Ascending aorta (tissue), 2 donors: Measurements from ENCODE around the gene ZNF420. TPM values are rescaled to one million over a fixed set of nuclear protein-coding genes. Genes with fewer than 3 reads are reported as not detected.

Experiments
- DNase-seq, 2 donors: peaks; one replicate each; pipeline ENCODE4 v3.0.0-alpha.2; 2019; ENCODE audit warnings: low spot score in 2 of 2
- H3K27ac ChIP-seq, 2 donors: fragments of 200-600 bp; sonication (generic); one replicate each; pipeline ENCODE4 v1.5.1; 2016 to 2017; ENCODE audit warnings: mild to moderate bottlenecking in 1 of 2
- H3K27me3 ChIP-seq: fragments of 200-600 bp; sonication (generic); one replicate; pipeline ENCODE4 v1.5.1; 2017
- H3K36me3 ChIP-seq, 2 donors: fragments of 200-600 bp; sonication (generic); one replicate each; pipeline ENCODE4 v1.5.1; 2016
- H3K4me1 ChIP-seq, 2 donors: fragments of 200-600 bp; sonication (generic); one replicate each; pipeline ENCODE4 v1.5.1; 2016 to 2017; ENCODE audit warnings: mild to moderate bottlenecking in 1 of 2
- H3K4me3 ChIP-seq, 2 donors: fragments of 200-600 bp; sonication (generic); one replicate each; pipeline ENCODE4 v1.5.1; 2016 to 2017; ENCODE audit warnings: mild to moderate bottlenecking in 1 of 2
- H3K9me3 ChIP-seq, 2 donors: fragments of 200-600 bp; sonication (generic); one replicate each; pipeline ENCODE4 v1.5.1; 2016
- intact Hi-C: fragments of 100-400 bp; cut with DNase I; formaldehyde crosslinking; loops from one replicate; pipeline ENCODE4 v1.15.1; 2023
- total RNA-seq: library from RNA; depleted of rRNA; stranded (reverse); fragments of >200 nt; gene quantifications from one replicate; pipeline ENCODE4 v1.1.0, GENCODE V29; 2016
- TF ChIP-seq, protein P1 (sequence below), 3 experiments: fragments of 200-600 bp in 2 of 3; fragments of 450-650 bp in 1 of 3; sonication (generic) in 2 of 3; IDR thresholded peaks; one replicate each; pipeline ENCODE4 v1.5.1; 2016 to 2019; ENCODE audit warnings: antibody characterized with exemption in 3 of 3, mild to moderate bottlenecking in 1 of 3, moderate library complexity in 1 of 3

ZNF420 gene
- total RNA-seq, 1 donor from 2014 or later = 69.9 TPM

- no peak overlapping the region for H3K4me3 ChIP-seq
- no peaks in the 10 kb centered on the region for H3K4me1 ChIP-seq
- H3K9me3 ChIP-seq = peaks cover 57 to 95% of the 10 kb centered on the region in 2 donors
- intact Hi-C loops = no loop called here
- peaks cover 89 to 96% of the 10 kb centered on the region in 2 donors for H3K36me3 ChIP-seq
- no peak for DNase-seq
- no peaks in the 10 kb centered on the region for H3K27me3 ChIP-seq
- TF ChIP-seq, protein P1, sequence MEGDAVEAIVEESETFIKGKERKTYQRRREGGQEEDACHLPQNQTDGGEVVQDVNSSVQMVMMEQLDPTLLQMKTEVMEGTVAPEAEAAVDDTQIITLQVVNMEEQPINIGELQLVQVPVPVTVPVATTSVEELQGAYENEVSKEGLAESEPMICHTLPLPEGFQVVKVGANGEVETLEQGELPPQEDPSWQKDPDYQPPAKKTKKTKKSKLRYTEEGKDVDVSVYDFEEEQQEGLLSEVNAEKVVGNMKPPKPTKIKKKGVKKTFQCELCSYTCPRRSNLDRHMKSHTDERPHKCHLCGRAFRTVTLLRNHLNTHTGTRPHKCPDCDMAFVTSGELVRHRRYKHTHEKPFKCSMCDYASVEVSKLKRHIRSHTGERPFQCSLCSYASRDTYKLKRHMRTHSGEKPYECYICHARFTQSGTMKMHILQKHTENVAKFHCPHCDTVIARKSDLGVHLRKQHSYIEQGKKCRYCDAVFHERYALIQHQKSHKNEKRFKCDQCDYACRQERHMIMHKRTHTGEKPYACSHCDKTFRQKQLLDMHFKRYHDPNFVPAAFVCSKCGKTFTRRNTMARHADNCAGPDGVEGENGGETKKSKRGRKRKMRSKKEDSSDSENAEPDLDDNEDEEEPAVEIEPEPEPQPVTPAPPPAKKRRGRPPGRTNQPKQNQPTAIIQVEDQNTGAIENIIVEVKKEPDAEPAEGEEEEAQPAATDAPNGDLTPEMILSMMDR (IDR thresholded peaks at IDR 0.05) = no peak
- no peak overlapping the region for H3K27ac ChIP-seq
Observed at GRCh38 chr19:37165635-37166034, 87.4 kb downstream of the ZNF420 start.

GRCh38 chr19:37172368-37173366 is 94.4 kb downstream of the ZNF420 start, which contains the start of gene ZNF585A:
Gene ZNF585A, minus strand, starts transcription at chr19:37172695. Its CDS starts 2,785 bp downstream, at chr19:37169910.
- TF ChIP-seq, protein P1 (IDR thresholded peaks at IDR 0.05) = peak in 1 of 3 experiments; percentile 35

More at GRCh38 chr19:37172368-37173366, 94.4 kb downstream of the ZNF420 start, which contains the start of gene ZNF585A:
- H3K9me3 ChIP-seq = peaks cover 11 to 40% of the 10 kb centered on the region in 2 donors
- H3K27ac ChIP-seq = peak within 1 kb of the TSS; percentile 62 to 68
- no peaks in the 10 kb centered on the region for H3K4me1 ChIP-seq
- intact Hi-C loops = loop anchor here (1.0 to 10.0 kb wide), 5 partner anchors 38 to 648 kb away; partner anchors contain the start of genes ZNF260, ZNF420, ZNF570 and ZNF585B
- peak; percentile 85 to 97 for DNase-seq
- no peaks in the 10 kb centered on the region for H3K27me3 ChIP-seq
- peaks cover 23 to 26% of the 10 kb centered on the region in 2 donors for H3K36me3 ChIP-seq
- peak within 1 kb of the TSS; percentile 59 to 65 for H3K4me3 ChIP-seq

Other genes with a start within 250 kb of the ZNF420 start
- gene ZNF790, start 240.0 kb upstream of the ZNF420 start, total RNA-seq = 17.0 TPM
- gene ZNF345, start 227.6 kb upstream of the ZNF420 start, total RNA-seq = 8.0 TPM
- 1.2 TPM for gene ZNF829, start 162.1 kb upstream of the ZNF420 start, total RNA-seq
- 2.4 TPM for gene ZNF568, start 162.1 kb upstream of the ZNF420 start, total RNA-seq
- 8.4 TPM for gene ZNF585A, start 94.3 kb downstream of the ZNF420 start, total RNA-seq
- gene ZNF585B, start 132.1 kb downstream of the ZNF420 start, total RNA-seq = 3.5 TPM
- gene ZNF383, start 139.8 kb downstream of the ZNF420 start, total RNA-seq = 6.9 TPM